HepG2 (cell line): ENCODE data around the gene PANK4. TPM values are rescaled to one million over a fixed set of nuclear protein-coding genes. Genes with fewer than 3 reads are reported as not detected.

Experiments
- AFF4 ChIP-seq: sonication (generic); formaldehyde crosslinking; IDR thresholded peaks from 2 replicates; pipeline ENCODE4 v1.4.0; 2020; ENCODE audit warnings: missing genetic modification reagents
- CCDC6 ChIP-seq: sonication (generic); formaldehyde crosslinking; IDR thresholded peaks from 2 replicates; pipeline ENCODE4 v1.8.1; 2022; ENCODE audit warnings: mild to moderate bottlenecking, missing genetic modification reagents, moderate library complexity
- DMAP1 ChIP-seq: IDR thresholded peaks from 2 replicates; pipeline ENCODE4 v1.6.1; 2016
- DNMT1 ChIP-seq: sonication (generic); formaldehyde crosslinking; IDR thresholded peaks from 2 replicates; pipeline ENCODE4 v1.5.1; 2020; ENCODE audit warnings: mild to moderate bottlenecking, missing genetic modification reagents
- EHMT2 ChIP-seq: fragments of 200-600 bp; sonication (generic); IDR thresholded peaks from 2 replicates; pipeline ENCODE4 v1.7.0; 2017; ENCODE audit warnings: antibody characterized with exemption, low read depth, low read length, borderline replicate concordance
- FOXP1 ChIP-seq, 2 experiments: fragments of 450-650 bp in 1 of 2; IDR thresholded peaks; 2 replicates each; pipeline ENCODE4 v1.6.1; 2017 to 2018; ENCODE audit warnings: antibody characterized with exemption in 1 of 2
- KLF13 ChIP-seq: sonication (generic); formaldehyde crosslinking; IDR thresholded peaks from 2 replicates; pipeline ENCODE4 v1.4.0; 2020; ENCODE audit warnings: mild to moderate bottlenecking, missing genetic modification reagents
- MATR3 ChIP-seq: sonication (generic); formaldehyde crosslinking; IDR thresholded peaks from 2 replicates; pipeline ENCODE4 v1.4.0; 2020; ENCODE audit warnings: missing genetic modification reagents
- MAZ ChIP-seq, 2 experiments: sonication (generic) in 1 of 2; formaldehyde crosslinking in 1 of 2; IDR thresholded peaks; 2 replicates each; pipeline versions ENCODE4 v1.5.0 to v1.6.1; 2012 to 2020; ENCODE audit warnings: low read depth in 2 of 2, mild to moderate bottlenecking in 2 of 2, borderline replicate concordance in 1 of 2, improper control_type of control experiment in 1 of 2, low read length in 1 of 2, missing genetic modification reagents in 1 of 2, moderate library complexity in 1 of 2
- MLLT10 ChIP-seq: sonication (generic); formaldehyde crosslinking; IDR thresholded peaks from 2 replicates; pipeline ENCODE4 v1.4.0; 2020; ENCODE audit warnings: missing genetic modification reagents
- RARG ChIP-seq: sonication (generic); formaldehyde crosslinking; IDR thresholded peaks from 2 replicates; pipeline ENCODE4 v1.4.0; 2020; ENCODE audit warnings: low read depth, mild to moderate bottlenecking, missing genetic modification reagents
- SMAD9 ChIP-seq: sonication (generic); formaldehyde crosslinking; IDR thresholded peaks from 2 replicates; pipeline ENCODE4 v1.5.1; 2020; ENCODE audit warnings: mild to moderate bottlenecking, missing genetic modification reagents
- SRSF4 ChIP-seq: fragments of 200-400 bp; formaldehyde crosslinking; IDR thresholded peaks from one replicate; pipeline ENCODE4 v1.6.1; 2018; ENCODE audit warnings: mild to moderate bottlenecking, low read depth, low read length, moderate library complexity; ENCODE audit not compliant: poor library complexity, severe bottlenecking
- TARDBP ChIP-seq: sonication (generic); formaldehyde crosslinking; IDR thresholded peaks from 2 replicates; pipeline ENCODE4 v1.8.0; 2022; ENCODE audit warnings: mild to moderate bottlenecking, missing genetic modification reagents
- TGIF2 ChIP-seq: IDR thresholded peaks from 2 replicates; pipeline ENCODE4 v1.6.1; 2016; ENCODE audit warnings: control low read depth, missing compliant biosample characterization
- ZKSCAN1 ChIP-seq: fragments of 150-350 bp; IDR thresholded peaks from 2 replicates; pipeline ENCODE4 v1.6.1; 2014; ENCODE audit warnings: low read length
- ZMYM3 ChIP-seq: sonication (generic); formaldehyde crosslinking; IDR thresholded peaks from 2 replicates; pipeline ENCODE4 v1.5.1; 2020; ENCODE audit warnings: mild to moderate bottlenecking, missing genetic modification reagents
- ZNF10 ChIP-seq: sonication (generic); formaldehyde crosslinking; IDR thresholded peaks from 2 replicates; pipeline ENCODE4 v1.4.0; 2020; ENCODE audit warnings: mild to moderate bottlenecking, low read depth, missing genetic modification reagents, borderline replicate concordance
- ZNF329 ChIP-seq: sonication (generic); formaldehyde crosslinking; IDR thresholded peaks from 2 replicates; pipeline ENCODE4 v1.9.0; 2021; ENCODE audit warnings: low read depth, mild to moderate bottlenecking, missing genetic modification reagents
- ZNF558 ChIP-seq: sonication (generic); formaldehyde crosslinking; IDR thresholded peaks from 2 replicates; pipeline ENCODE4 v1.9.0; 2022; ENCODE audit warnings: mild to moderate bottlenecking, missing genetic modification reagents, borderline replicate concordance
- ZNF615 ChIP-seq: sonication (generic); formaldehyde crosslinking; IDR thresholded peaks from 2 replicates; pipeline ENCODE4 v1.5.0; 2020; ENCODE audit warnings: mild to moderate bottlenecking, missing genetic modification reagents, borderline replicate concordance
- ZNF616 ChIP-seq: sonication (generic); formaldehyde crosslinking; IDR thresholded peaks from 2 replicates; pipeline ENCODE4 v1.5.0; 2020; ENCODE audit warnings: low read depth, mild to moderate bottlenecking, missing genetic modification reagents
- ZNF7 ChIP-seq: IDR thresholded peaks from 2 replicates; pipeline ENCODE4 v1.6.1; 2016; ENCODE audit warnings: missing biosample characterization, missing genetic modification reagents
- ZNF720 ChIP-seq: sonication (generic); formaldehyde crosslinking; IDR thresholded peaks from 2 replicates; pipeline ENCODE4 v1.4.0; 2020; ENCODE audit warnings: missing genetic modification reagents
- ZSCAN22 ChIP-seq: sonication (generic); formaldehyde crosslinking; IDR thresholded peaks from 2 replicates; pipeline ENCODE4 v1.4.0; 2020; ENCODE audit warnings: mild to moderate bottlenecking, missing genetic modification reagents
- polyA plus RNA-seq, 8 experiments: library from polyadenylated mRNA; depleted of rRNA in 3 of 8; stranded (reverse) in 7 of 8; unstranded in 1 of 8; fragments of >200 nt; fragmentation: Illumina TruSeq in 4 of 8; extraction: Trizol in 4 of 8; gene quantifications; 2 replicates each; pipeline versions ENCODE4 v1.2.1 to v1.2.3, GENCODE V29; 2011 to 2016; ENCODE audit warnings: low read depth in 4 of 8, missing spikeins in 1 of 8, mixed read lengths in 1 of 8; ENCODE audit not compliant: insufficient read depth in 1 of 8
- total RNA-seq, 5 experiments: library from RNA; depleted of rRNA; stranded (reverse); fragments of >200 nt; fragmentation: Illumina TruSeq; extraction: Trizol; gene quantifications; 2 replicates each; pipeline ENCODE4 v1.2.3, GENCODE V29; 2016; ENCODE audit warnings: low read depth in 1 of 5
- TF ChIP-seq, protein P1 (sequence below), 2 experiments: sonication (generic) in 1 of 2; formaldehyde crosslinking in 1 of 2; IDR thresholded peaks; 2 replicates each; pipeline versions ENCODE4 v1.4.0 to v1.6.1; 2018 to 2020; ENCODE audit warnings: missing genetic modification reagents in 2 of 2, borderline replicate concordance in 1 of 2, low read depth in 1 of 2, mild to moderate bottlenecking in 1 of 2, missing biosample characterization in 1 of 2

Gene PANK4
- total and polyA plus RNA-seq, 2 of the 13 experiments (the other 11 are each of a cell fraction or from before 2014, with no cell fraction given), result 17.4 to 19.3 TPM

DNA sequence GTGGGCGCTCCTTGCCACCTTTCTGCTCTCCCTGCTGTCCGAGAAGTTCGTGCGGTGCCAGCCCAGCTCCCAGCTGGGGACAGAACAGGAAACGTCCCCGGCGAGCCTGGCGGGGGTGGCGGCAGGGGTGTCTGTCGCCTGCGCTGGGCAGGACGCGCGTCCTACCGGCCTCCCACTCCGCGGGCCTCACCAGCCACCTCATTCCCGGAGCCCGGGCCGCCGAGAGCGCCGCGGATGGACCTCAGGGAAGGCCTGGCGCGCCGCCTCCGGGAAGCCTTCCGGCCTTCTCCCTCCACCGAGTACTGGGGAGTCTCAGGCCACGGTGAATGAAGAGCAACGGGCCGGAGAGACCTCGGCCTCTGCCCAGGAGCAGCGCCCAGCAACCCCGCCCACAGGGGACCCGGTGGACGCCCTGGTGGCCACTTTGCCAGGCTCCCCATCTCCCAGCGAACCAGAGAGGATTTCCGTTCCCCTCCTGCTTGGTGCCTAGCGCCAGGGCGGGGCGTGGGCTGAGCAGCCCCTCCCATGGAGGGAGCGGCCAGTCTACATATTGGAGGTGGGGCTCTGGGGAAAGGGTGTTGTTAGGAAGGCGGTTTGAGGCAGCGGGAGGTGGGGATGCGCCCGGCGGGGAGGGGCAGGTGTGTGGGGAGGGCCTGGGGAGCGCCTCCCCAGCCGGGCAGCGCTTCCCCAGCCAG, 20.3 kb upstream of the PANK4 start (continued):
- TF ChIP-seq, protein P1, sequence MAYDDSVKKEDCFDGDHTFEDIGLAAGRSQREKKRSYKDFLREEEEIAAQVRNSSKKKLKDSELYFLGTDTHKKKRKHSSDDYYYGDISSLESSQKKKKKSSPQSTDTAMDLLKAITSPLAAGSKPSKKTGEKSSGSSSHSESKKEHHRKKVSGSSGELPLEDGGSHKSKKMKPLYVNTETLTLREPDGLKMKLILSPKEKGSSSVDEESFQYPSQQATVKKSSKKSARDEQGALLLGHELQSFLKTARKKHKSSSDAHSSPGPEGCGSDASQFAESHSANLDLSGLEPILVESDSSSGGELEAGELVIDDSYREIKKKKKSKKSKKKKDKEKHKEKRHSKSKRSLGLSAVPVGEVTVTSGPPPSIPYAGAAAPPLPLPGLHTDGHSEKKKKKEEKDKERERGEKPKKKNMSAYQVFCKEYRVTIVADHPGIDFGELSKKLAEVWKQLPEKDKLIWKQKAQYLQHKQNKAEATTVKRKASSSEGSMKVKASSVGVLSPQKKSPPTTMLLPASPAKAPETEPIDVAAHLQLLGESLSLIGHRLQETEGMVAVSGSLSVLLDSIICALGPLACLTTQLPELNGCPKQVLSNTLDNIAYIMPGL (CRISPR knock-in tag; IDR thresholded peaks at IDR 0.05; ENCODE audit: borderline replicate concordance in 1 of 2, low read depth in 1 of 2), result peak in 1 of 2 experiments; percentile 54; a peak in 1 of 4 replicates
- TF ChIP-seq ZNF7 (CRISPR knock-in tag) (no peak), MLLT10 (CRISPR knock-in tag) (no peak), AFF4 (CRISPR knock-in tag) (no peak), ZNF329 (CRISPR knock-in tag) (0 out of 2 replicates have a peak, but pooled peaks have one; percentile 15), TGIF2 (CRISPR knock-in tag) (no peak), MATR3 (CRISPR knock-in tag) (no peak), ZNF616 (CRISPR knock-in tag) (no peak; the same call in 1 of the 2 replicates), ZNF720 (no peak), DNMT1 (no peak), TARDBP (CRISPR knock-in tag) (no peak; the same call in 1 of the 2 replicates), EHMT2 (no peak), ZMYM3 (CRISPR knock-in tag) (peak; percentile 89), ZKSCAN1 (no peak), SMAD9 (CRISPR knock-in tag) (no peak), SRSF4 (no peak), ZSCAN22 (no peak), KLF13 (CRISPR knock-in tag) (no peak), MAZ (IDR thresholded peaks at IDR 0.05; ENCODE audit: borderline replicate concordance, low read depth, low read length) (peak; percentile 49; the same call in 1 of the 2 replicates), MAZ (CRISPR knock-in tag; IDR thresholded peaks at IDR 0.05; ENCODE audit: low read depth) (peak; percentile 19; the same call in 1 of the 2 replicates), DMAP1 (CRISPR knock-in tag) (peak; percentile 21; the same call in 1 of the 2 replicates), CCDC6 (CRISPR knock-in tag) (0 out of 2 replicates have a peak, but pooled peaks have one; percentile 50), RARG (CRISPR knock-in tag) (no peak), FOXP1 (IDR thresholded peaks at IDR 0.05) (no peak), FOXP1 (CRISPR knock-in tag; IDR thresholded peaks at IDR 0.05) (no peak), ZNF558 (CRISPR knock-in tag) (no peak), ZNF615 (CRISPR knock-in tag) (no peak), ZNF10 (CRISPR knock-in tag) (no peak)
